KOPT-K1 (cell line): ENCODE results near the gene IL13RA1.
"Not testable (repeated sequence)": the region's sequence is repeated elsewhere in the genome, so short reads cannot be mapped to it uniquely, and the experiment has no call there.

Experiments used
- H3K27ac ChIP-seq: fragments of 200-600 bp; sonication (generic); 2 replicates; pipeline ENCODE4 v1.5.1; 2016; ENCODE audit warnings: antibody characterized with exemption, mild to moderate bottlenecking, low read depth, low read length; ENCODE audit not compliant: poor library complexity, severe bottlenecking
- H3K36me3 ChIP-seq: fragments of 200-600 bp; sonication (generic); 2 replicates; pipeline ENCODE4 v1.5.1; 2017; ENCODE audit warnings: antibody characterized with exemption, mild to moderate bottlenecking, low read length, moderate library complexity; ENCODE audit not compliant: insufficient read depth
- H3K9me3 ChIP-seq: fragments of 200-600 bp; sonication (generic); 2 replicates; pipeline ENCODE4 v1.5.1; 2017; ENCODE audit warnings: antibody characterized with exemption, low read length, mild to moderate bottlenecking; ENCODE audit not compliant: insufficient read depth, poor library complexity, severe bottlenecking

The IL13RA1 gene

DNA sequence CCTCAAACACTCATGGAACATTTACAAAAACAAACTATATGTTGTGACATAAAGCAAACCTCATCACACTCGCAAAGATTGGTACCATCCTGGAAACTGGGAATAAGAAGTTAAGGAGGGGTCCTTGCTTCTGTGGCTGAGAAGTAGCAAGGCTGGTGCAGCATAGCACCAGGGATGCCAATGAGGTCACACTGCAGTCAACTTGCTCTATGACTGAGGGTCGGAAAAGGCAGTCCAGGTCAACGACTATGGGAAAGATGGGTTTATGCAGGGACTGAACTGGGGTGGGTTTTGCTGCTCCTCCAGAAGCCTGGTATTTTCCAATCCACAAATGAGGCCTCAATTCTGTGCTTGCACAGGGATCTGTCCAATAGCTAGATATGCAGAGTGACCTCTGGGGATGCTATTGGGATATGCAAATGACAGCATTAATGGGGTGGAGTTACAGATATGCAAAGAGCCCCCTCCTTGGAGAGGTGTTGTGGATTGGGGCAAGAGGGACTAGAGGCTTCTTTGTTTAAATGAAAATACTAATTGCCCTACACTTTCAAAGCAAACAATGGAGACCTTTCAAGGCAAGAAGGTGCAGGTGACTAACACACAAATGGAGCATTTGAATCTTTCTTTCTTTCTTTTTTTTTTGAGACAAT, 7.2 kb upstream of the IL13RA1 start:
- H3K36me3 ChIP-seq: no peaks in the 10 kb centered on the region
- no peak overlapping the region for H3K27ac ChIP-seq
- H3K9me3 ChIP-seq: no peaks in the 10 kb centered on the region

DNA sequence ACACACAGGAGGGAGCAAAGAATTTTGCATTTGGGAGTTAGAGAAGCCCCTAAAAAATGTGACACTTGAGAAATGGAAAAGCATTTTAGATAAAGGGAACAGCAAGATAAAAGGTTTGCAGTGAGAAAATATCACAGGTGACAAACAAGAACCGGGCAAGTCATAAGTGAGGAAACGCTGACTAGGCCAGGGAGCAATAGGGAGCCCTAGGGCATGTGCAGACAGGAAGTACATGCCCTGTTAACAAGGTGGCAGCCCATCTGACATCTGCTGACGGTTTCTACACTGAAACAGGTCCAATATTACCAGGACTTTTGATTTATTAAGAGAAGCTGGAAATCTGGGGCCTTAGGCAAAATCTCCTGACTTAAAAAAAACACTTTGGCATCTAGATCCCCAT, 4.0 kb upstream of the IL13RA1 start:
- Histone ChIP-seq H3K36me3 (no peaks in the 10 kb centered on the region), H3K9me3 (no peaks in the 10 kb centered on the region), H3K27ac (no peak overlapping the region)

DNA sequence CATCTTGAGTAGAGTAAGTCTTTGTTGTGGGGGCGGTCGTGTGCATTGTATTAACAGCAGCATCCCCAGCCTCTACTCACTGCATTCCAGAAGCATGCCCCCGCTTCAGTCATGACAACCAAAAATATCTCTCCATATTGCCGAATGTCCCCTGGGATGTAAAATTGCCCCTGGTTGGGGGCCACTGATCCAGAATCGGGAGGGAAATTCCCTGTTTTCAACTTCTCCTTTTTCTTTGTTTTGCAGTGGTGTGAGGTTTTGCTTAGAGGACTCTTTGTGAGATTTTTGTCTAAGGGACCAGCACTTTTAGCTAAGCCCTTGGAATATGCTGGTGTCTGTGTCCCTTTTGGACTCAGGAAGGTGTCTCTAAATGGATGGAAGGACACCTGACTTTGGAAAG, 3.0 kb upstream of the IL13RA1 start:
- no peaks in the 10 kb centered on the region for H3K9me3 ChIP-seq
- no peaks in the 10 kb centered on the region for H3K36me3 ChIP-seq
- no peak overlapping the region for H3K27ac ChIP-seq

DNA sequence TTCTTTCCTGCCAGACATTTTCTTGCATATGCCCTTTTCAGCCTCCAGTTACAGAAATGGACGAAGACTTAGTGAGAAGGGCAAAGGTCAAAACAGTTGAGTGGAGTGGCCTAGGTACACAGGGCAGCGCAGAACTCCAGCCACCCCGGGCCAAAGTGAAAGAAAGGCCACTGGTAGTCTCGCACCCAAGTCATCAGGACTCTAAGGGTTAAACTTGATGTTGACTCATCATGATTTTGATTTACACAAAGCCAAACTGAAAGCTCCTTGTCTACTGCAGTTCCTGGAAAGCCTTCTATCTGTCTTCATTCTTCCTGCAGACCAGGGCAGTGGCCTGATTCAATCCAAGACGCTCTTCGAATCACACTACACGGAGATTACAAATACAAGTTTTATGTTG, 2.6 kb upstream of the IL13RA1 start:
- Histone ChIP-seq H3K27ac (no peak overlapping the region), H3K36me3 (no peaks in the 10 kb centered on the region)

DNA sequence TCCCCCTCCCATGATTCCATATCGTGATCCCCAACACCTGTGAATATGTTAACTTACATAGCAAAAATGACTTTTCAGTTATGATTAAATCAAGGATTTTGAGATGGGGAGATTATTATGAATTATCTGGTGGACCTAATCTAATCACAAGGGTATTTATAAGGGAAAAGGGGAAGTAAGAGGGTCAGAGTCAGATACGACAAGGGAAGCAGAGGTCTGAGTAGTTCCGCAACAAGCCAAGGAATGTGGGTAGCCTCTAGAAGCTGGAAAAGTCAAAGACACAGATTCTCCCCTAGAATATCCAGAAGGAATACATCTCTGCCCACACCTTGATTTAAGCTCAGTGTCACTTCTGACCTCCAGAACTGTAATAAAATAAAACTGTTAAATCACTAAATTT, 1.0 kb upstream of the IL13RA1 start:
- Histone ChIP-seq H3K9me3 (no peaks in the 10 kb centered on the region), H3K27ac (no peak overlapping the region)

More for the DNA sequence above, 2.6 kb upstream of the IL13RA1 start:
- H3K9me3 ChIP-seq: no peaks in the 10 kb centered on the region

DNA sequence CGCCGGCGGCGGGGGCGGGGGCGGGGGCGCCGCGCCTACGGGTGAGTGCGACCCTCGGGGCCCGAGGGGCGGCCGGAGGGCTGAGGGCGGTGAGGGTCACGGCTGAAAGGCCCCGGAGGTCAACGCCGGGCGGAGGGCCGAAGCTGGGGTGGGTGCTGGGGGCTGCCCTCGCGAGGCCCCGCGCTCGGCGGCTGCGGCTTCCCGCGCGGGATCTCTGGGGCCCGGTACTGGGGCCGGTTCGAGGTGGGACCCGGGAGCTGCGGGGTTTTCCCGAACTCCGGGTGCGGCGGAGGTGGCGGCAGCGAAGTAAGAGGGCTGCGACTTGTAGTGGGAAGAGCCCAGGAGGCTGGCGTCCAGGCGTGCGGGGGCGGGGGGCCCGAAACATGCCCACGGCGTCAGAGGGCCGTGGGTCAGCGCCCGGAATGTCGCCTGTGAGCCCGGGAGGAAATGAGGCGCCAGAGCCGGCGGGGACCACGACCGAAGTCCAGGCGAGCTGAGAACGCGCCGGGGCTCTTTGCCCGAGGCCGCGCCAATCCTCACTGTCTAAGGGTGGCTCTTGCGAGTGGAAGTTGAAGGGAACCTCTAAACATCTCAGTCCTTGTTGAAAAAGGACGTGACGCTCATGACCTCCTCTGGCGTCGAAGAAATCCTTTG, 407 bp downstream of the IL13RA1 start:
- H3K27ac ChIP-seq: no peak overlapping the region
- H3K9me3 ChIP-seq: no peaks in the 10 kb centered on the region
- H3K36me3 ChIP-seq: no peaks in the 10 kb centered on the region

More for the DNA sequence above, 1.0 kb upstream of the IL13RA1 start:
- H3K36me3 ChIP-seq: no peaks in the 10 kb centered on the region

DNA sequence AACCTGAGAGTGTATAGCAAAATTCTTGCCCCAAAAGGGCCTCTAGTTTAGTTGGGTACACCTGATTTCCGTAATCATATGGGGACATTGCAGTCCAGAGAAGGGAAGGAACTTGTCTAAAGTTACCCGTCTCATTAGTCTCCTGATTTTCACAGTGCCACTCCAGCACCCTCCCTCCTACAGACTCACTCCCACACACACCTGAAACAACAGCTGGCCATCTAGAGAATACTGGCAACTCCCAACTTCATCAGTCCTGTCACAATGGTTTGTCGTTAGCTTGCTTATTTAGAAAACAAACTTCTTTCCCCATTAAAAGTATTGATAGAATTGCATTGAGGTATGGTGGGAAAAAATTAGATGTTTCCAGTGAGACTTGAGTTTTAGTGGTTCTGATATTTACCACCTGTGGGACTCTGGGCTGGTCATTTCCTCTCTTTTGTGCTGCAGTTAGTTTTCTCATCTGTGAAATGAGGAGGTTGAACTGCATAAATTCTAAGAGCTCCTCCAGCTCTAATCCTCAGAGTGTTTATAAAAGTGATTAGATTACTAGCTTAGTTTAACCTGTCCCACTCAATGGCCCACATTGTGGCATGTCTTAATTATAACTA, 1.7 kb downstream of the IL13RA1 start:
- Histone ChIP-seq H3K27ac (no peak overlapping the region), H3K9me3 (no peaks in the 10 kb centered on the region), H3K36me3 (no peaks in the 10 kb centered on the region)

DNA sequence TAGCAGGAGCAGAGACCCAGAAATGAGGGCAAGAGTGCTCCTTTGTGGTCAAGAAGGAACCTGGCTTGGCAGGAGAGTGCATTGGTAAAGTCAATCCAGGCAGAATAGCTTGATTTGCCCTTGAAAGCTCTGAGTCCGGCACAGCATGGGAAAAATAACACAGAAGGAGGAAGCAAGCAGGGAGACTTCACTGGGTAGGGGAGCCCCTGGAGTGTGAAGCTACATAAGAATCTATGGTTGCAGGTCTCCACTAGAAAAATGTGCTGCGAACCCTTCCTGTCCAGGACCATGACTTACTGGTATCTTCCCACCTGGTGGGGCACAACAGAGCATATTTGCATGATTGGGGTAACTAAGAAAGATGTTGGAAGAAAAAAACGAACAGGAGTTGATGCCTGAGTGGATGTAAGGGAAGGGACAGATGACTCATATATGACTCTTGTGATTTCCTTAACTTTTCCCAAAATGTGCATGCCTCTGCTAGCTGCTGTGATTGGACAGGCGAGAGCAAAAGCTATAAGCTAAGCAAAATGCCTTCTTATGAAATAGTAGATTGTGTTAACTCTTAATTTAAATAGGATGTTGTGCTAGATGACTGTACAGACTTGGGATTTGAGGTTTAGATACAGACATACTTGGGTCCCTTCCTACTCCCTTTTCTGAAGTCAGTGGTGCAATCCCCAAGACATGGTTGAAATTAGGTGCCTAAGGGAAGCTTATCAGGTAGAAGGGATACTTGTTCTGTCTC, 3.3 kb downstream of the IL13RA1 start:
- Histone ChIP-seq H3K36me3 (no peaks in the 10 kb centered on the region), H3K9me3 (no peaks in the 10 kb centered on the region), H3K27ac (no peak overlapping the region)

DNA sequence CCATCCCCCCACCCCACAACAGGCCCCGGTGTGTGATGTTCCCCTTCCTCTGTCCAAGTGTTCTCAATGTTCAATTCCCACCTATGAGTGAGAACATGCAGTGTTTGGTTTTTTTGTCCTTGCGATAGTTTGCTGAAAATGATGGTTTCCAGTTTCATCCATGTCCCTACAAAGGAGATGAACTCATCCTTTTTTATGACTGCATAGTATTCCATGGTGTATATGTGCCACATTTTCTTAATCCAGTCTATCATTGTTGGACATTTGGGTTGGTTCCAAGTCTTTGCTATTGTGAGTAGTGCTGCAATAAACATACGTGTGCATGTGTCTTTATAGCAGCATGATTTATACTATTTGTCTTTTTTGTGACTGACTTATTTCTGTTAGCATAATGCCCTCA, 5.1 kb downstream of the IL13RA1 start:
- H3K36me3 ChIP-seq, H3K9me3 ChIP-seq, H3K27ac ChIP-seq: not testable (repeated sequence)

DNA sequence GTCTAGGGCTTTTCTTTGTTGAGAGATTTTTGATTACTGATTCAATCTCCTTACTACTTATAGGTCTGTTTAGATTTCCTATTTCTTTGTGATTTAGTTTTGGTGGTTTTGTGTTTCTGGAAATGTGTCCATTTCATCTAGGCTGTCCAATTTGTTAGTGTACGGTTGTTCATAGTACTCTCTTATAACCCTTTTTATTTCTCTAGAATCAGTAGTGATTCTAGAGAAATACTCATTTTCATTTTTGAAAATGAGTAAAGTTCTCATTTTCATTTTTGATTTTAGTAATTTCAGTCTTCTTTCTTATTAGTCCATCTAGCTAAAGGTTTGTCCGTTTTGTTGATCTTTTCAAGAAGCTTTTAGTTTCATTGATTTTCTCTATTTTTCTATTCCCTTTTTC, 7.5 kb downstream of the IL13RA1 start:
- no peaks in the 10 kb centered on the region for H3K36me3 ChIP-seq
- H3K27ac ChIP-seq: no peak overlapping the region
- H3K9me3 ChIP-seq: no peaks in the 10 kb centered on the region

DNA sequence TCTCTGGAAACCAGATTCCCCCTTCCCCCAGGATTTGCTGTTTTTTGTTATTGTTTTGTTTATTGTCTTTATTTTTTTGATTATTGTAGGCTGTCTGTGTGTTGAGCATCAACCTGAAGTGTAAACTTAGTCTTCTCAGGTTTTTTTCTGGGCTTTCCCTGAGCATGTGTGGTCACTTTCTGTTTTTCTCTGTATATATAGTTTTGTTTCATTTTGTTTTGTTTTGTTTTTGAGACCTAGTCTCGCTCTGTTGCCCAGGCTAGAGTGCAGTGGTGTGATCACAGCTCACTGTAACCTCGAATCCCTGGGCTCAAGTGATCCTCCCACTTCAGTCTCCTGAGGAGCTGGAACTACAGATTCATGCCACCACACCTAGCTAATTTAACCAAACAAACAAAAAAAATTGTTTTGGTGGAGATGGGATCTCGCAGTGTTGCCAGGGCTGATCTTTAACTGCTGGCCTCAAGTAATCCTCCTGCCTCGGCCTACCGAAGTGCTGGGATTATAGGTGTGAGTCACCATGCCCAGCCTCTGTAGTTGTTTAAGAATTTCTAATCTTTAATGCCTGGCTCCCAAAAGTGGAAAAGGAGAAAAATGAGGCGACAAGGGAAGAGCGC, 9.1 kb downstream of the IL13RA1 start:
- no peak overlapping the region for H3K27ac ChIP-seq
- H3K36me3 ChIP-seq: no peaks in the 10 kb centered on the region
- no peaks in the 10 kb centered on the region for H3K9me3 ChIP-seq

DNA sequence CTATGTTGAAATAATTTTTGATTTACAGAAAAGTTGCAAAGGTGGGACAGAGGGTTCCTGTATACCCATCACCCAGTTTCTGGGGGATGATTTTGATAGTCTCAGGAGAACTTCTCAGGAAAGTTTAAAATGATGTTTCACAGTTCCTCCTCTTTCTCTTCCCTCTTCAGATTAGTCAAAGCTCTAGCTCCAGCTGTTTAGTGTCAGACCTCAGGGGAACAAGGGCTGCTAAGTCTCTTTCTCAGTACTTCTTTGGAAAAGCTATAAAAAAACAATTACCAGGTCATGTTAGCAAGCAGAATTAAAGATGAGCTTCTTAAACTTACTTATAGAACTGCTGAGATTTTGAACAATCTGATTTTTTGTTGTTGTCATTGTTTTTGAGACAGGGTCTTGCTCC, 12.2 kb downstream of the IL13RA1 start:
- H3K36me3 ChIP-seq: no peaks in the 10 kb centered on the region
- H3K27ac ChIP-seq: no peak overlapping the region

DNA sequence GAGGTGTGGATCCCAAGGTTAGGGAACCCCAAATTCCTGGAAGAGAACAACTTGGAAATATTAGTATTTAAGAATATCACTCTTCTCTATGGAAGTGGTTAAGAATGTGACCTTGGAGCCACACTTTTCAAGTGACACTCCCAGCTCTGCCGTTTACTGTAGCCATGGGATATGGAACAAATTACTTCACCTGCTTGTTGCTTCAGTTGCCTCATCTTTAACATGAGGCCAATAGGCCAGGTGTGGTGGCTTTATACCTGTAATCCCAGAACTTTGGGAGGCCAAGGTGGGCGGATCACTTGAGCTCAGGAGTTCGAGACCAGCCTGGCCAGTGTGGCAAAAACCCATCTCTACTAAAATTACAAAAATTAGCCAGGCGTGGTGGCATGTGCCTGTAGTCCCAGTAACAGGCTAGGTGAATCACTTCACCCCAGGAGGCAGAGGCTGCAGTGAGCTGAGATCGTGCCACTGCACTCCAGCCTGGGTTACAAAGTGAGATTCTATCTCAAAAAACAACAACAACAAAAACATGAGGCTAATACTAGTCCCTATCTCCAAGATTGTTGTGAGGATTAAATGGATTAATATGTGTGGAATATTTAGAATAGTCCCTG, 13.0 kb downstream of the IL13RA1 start:
- H3K27ac ChIP-seq: no peak overlapping the region
- H3K36me3 ChIP-seq: no peaks in the 10 kb centered on the region
- no peaks in the 10 kb centered on the region for H3K9me3 ChIP-seq

More for the DNA sequence above, 12.2 kb downstream of the IL13RA1 start:
- H3K9me3 ChIP-seq: no peaks in the 10 kb centered on the region

DNA sequence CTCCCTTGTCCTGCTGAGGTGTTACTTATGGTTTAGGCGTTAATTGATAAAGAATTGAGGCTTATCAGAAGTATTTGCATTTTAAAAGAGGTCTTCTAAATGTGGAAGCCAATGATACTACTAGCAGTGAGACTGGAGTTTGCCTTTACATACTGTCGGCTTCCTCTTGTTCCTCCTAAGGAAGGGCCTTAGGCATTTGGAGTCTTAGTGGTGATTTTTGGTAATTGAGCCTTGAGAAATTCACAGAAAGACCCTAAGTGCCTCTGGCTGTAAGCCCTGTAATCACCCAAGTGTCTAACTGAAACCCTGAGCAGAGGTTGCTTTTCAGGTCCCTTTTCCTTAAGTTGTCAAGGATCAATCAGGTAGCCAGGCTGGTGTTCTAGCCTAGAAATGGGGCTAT, 14.8 kb downstream of the IL13RA1 start:
- Histone ChIP-seq H3K36me3 (no peaks in the 10 kb centered on the region), H3K9me3 (no peaks in the 10 kb centered on the region), H3K27ac (no peak overlapping the region)

DNA sequence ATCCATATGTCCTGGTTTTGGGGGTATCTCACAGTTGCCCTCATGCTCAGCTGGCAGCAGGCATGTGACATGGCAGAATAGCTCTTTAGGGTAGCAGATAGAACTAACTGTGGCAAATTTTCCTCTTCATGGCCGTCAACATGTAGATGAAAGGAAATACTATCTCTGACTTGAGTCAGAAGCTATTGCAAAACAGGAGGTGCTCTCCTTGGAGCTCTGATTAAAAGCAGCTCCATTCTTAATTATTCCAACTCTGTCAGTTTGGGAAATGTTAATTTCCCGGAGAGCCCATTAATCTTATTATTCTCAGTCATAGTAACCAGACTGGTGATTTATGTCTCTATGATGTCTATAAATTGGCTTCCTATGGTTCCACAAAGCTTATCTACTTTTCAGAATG, 18.2 kb downstream of the IL13RA1 start:
- Histone ChIP-seq H3K36me3 (no peaks in the 10 kb centered on the region), H3K9me3 (no peaks in the 10 kb centered on the region), H3K27ac (no peak overlapping the region)
